NCI-H748 (cell line): ENCODE measurements around the gene NME7.

Experiments
- DNase-seq: peaks from one replicate; lab custom pipeline; 2025; ENCODE audit not compliant: unreplicated experiment; lab: John Stamatoyannopoulos, UW

The NME7 gene

GRCh38 chr1:169090308-169090899 is 277.2 kb downstream of the NME7 start:
- DNase-seq = no peak

DNA sequence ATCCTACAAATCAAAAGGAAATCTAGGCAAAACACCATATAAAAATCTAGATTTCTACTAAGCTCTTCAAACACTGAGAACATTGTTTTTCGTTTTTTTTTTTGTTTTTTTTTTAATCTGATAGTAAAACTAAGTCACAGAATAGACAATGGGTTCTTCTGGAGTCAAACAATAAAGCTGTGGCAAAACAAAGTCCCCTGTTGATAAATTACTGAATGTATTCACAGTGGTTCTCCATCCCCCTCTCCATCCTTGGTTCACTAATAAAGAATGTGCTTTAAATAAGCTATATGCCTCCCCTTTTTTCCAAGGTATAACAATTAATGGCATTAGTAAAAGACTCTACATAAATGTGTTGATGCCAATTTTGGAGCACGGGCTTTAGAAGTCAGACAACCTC is 277.8 kb downstream of the NME7 start:
- no peak for DNase-seq

GRCh38 chr1:169087876-169088275 is 279.7 kb downstream of the NME7 start:
- DNase-seq = no peak

DNA sequence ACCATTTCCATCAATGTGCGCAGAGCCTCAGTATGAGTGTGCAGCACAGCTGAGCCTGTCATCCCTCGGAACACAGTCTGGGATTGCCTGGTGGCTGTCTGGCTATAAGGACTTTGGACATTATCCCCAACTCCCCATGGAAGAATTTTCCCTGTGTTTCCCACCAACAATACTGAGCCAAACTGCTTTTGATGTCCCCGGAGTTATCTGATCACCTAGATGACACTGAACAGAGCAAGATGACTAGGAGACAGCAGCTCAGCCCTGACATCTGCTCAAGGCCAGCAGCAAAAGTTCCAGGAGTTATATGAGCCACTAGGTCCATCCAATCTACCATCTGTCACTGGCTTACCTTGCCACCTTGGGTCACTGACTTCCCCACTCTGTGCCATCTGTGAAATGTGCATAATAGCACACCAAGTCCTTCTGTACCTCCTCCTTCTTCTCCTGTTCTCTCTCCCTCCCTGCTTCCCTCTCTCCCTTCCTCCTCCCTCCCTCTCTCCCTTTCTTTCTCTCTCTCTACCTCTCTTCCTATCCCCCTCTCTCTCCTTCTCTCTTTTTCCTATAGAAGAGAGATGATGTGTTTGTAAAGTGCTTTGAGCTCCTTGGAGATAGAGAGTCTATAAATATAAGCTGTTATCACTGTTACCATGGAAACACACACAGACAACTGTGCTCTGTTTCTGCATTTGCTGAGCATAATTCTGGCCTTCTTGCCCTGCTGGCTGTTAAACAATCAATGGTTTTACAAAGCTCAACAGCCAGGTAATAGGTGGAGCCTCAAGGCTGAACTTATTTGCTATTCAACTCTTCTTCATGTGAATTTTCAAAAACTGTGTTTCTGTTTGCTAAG is 280.8 kb downstream of the NME7 start:
- DNase-seq = peak; percentile 82

DNA sequence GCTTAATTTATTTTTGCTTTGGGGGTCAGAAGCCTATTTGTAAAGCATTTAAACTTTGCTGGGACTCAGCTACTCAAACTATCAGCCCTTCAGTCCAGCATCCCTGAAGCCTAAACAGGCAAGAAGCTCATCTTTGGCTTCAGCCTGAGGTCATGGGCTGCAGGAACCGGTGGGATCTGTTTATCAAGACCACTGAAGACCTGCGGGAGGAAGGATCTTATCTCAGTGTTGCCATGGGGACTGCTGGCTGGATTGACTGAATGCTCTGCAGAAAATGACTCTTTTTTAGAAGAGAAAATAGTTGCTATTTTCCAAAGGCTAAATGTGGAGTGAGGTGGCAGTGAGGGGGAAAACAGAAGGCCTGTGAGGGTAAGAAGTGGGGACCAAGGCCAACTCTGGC is 281.7 kb downstream of the NME7 start:
- no peak for DNase-seq
